Thoracic aorta (tissue), 2 donors: Measurements from ENCODE around the gene GPC6. TPM values are rescaled to one million over a fixed set of nuclear protein-coding genes. Genes with fewer than 3 reads are reported as not detected.

Experiments
- ATAC-seq: fragments of 150-250 bp; one replicate; pipeline ENCODE4 v1.8.0; 2017; ENCODE audit warnings: low read depth; ENCODE audit not compliant: insufficient number of reproducible peaks, low FRiP score
- DNase-seq: peaks from one replicate; pipeline ENCODE4 v3.0.0-alpha.2; 2020; ENCODE audit warnings: low spot score
- H3K27ac ChIP-seq, 2 donors: fragments of 200-600 bp; sonication (generic); 1 replicate in 1 of 2; 2 replicates in 1 of 2; pipeline ENCODE4 v1.5.1; 2016; ENCODE audit warnings: mild to moderate bottlenecking in 2 of 2, moderate library complexity in 2 of 2
- H3K27me3 ChIP-seq: fragments of 200-600 bp; sonication (generic); replicated peaks from 2 replicates; pipeline ENCODE4 v1.6.0; 2016; ENCODE audit warnings: mild to moderate bottlenecking; ENCODE audit not compliant: insufficient read depth
- H3K36me3 ChIP-seq: fragments of 200-600 bp; sonication (generic); one replicate; pipeline ENCODE4 v1.5.1; 2016
- H3K4me1 ChIP-seq, 2 donors: fragments of 200-600 bp; sonication (generic); 1 replicate in 1 of 2; 2 replicates in 1 of 2; pipeline versions ENCODE4 v1.5.1 to v1.6.0; 2016; ENCODE audit warnings: low read depth in 2 of 2, mild to moderate bottlenecking in 1 of 2; ENCODE audit not compliant: control insufficient read depth in 1 of 2
- H3K4me3 ChIP-seq: fragments of 200-600 bp; sonication (generic); 2 replicates; pipeline ENCODE4 v1.5.1; 2016; ENCODE audit warnings: mild to moderate bottlenecking
- H3K9me3 ChIP-seq: fragments of 200-600 bp; sonication (generic); 2 replicates; pipeline ENCODE4 v1.5.1; 2016
- total RNA-seq, 2 donors: library from RNA; depleted of rRNA; stranded (reverse); fragments of >200 nt; gene quantifications; one replicate each; pipeline versions ENCODE4 v1.1.0 to v1.2.3, GENCODE V29; 2016
- TF ChIP-seq, protein P1 (sequence below): fragments of 200-600 bp; sonication (generic); IDR thresholded peaks from one replicate; pipeline ENCODE4 v1.5.1; 2019; ENCODE audit warnings: antibody characterized with exemption

GPC6 gene
- total RNA-seq, 2 donors from 2014 or later, result 34.9 to 56.4 TPM

GRCh38 chr13:94305033-94305432 lies 1078.4 kb downstream of the GPC6 start:
- ATAC-seq (no peak), DNase-seq (no peak)
- H3K4me3 ChIP-seq, result no peak overlapping the region
- peaks cover 0 to 5% of the 10 kb centered on the region in 2 donors for H3K4me1 ChIP-seq
- no peak overlapping the region for H3K27ac ChIP-seq
- H3K9me3 ChIP-seq, result no peaks in the 10 kb centered on the region
- no peaks in the 10 kb centered on the region for H3K36me3 ChIP-seq
- no peaks in the 10 kb centered on the region for H3K27me3 ChIP-seq
- TF ChIP-seq, protein P1, sequence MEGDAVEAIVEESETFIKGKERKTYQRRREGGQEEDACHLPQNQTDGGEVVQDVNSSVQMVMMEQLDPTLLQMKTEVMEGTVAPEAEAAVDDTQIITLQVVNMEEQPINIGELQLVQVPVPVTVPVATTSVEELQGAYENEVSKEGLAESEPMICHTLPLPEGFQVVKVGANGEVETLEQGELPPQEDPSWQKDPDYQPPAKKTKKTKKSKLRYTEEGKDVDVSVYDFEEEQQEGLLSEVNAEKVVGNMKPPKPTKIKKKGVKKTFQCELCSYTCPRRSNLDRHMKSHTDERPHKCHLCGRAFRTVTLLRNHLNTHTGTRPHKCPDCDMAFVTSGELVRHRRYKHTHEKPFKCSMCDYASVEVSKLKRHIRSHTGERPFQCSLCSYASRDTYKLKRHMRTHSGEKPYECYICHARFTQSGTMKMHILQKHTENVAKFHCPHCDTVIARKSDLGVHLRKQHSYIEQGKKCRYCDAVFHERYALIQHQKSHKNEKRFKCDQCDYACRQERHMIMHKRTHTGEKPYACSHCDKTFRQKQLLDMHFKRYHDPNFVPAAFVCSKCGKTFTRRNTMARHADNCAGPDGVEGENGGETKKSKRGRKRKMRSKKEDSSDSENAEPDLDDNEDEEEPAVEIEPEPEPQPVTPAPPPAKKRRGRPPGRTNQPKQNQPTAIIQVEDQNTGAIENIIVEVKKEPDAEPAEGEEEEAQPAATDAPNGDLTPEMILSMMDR, result no peak

- no peak for ATAC-seq
- no peak overlapping the region for H3K27ac ChIP-seq
- no peaks in the 10 kb centered on the region for H3K9me3 ChIP-seq
Observed at GRCh38 chr13:94305463-94305862, 1078.9 kb downstream of the GPC6 start.

DNA sequence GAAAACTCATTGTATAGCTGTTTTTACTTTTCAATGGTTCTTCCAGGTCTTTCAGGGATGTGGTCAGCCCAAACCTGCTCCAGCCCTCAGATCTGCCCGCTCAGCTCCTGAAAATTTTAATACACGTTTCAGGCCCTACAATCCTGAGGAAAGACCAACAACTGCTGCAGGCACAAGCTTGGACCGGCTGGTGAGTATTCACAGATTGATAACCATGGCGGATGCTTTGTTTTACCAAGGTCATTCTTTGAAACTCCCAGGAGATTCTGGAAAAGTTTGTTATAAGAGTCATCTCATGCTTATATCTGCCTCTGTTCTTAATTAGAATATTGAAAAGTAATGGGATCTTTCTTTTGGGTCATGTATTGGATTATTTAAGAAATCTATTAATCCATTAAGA lies 1079.3 kb downstream of the GPC6 start:
- no peaks in the 10 kb centered on the region for H3K27me3 ChIP-seq
- H3K9me3 ChIP-seq, result no peaks in the 10 kb centered on the region
- DNase-seq, result no peak
- no peak overlapping the region for H3K4me3 ChIP-seq
- ATAC-seq, result no peak
- no peaks in the 10 kb centered on the region for H3K36me3 ChIP-seq
- TF ChIP-seq, protein P1, result no peak
- H3K4me1 ChIP-seq, result peaks cover 3 to 14% of the 10 kb centered on the region in 2 donors
- H3K27ac ChIP-seq, result no peak overlapping the region

More at GRCh38 chr13:94305463-94305862, 1078.9 kb downstream of the GPC6 start:
- Histone ChIP-seq H3K36me3 (no peaks in the 10 kb centered on the region), H3K4me3 (no peak overlapping the region), H3K27me3 (no peaks in the 10 kb centered on the region), H3K4me1 (peaks cover 1 to 9% of the 10 kb centered on the region in 2 donors)
- TF ChIP-seq, protein P1, result no peak
- DNase-seq, result no peak

- Histone ChIP-seq H3K36me3 (no peaks in the 10 kb centered on the region), H3K4me1 (peaks cover 3 to 15% of the 10 kb centered on the region in 2 donors), H3K27ac (no peak overlapping the region), H3K4me3 (no peak overlapping the region), H3K27me3 (no peaks in the 10 kb centered on the region), H3K9me3 (no peaks in the 10 kb centered on the region)
- DNase-seq, result no peak
- TF ChIP-seq, protein P1, result no peak
- ATAC-seq, result no peak
Observed at GRCh38 chr13:94308832-94309231, 1082.2 kb downstream of the GPC6 start.

DNA sequence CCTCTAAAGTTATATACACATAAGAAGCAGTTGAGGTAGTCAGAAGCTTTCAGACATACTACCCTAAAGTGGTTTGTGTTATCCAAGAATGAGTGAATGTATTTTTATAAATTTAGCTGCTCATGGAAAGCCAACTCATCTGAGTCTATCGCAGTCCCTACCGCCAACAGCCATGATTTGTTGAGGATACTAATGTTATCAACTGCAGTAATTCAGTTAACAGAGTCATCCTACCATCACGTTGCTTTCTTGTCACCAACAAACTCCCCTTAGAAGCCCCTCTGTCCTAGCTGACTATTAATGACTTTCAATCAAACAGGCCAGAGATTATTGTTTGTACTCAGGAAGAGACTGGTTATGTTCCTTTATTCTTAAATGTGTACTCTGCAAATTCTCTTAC lies 1083.0 kb downstream of the GPC6 start:
- Histone ChIP-seq H3K4me1 (peaks cover 3 to 15% of the 10 kb centered on the region in 2 donors), H3K4me3 (no peak overlapping the region), H3K9me3 (no peaks in the 10 kb centered on the region), H3K27ac (no peak overlapping the region), H3K27me3 (no peaks in the 10 kb centered on the region), H3K36me3 (no peaks in the 10 kb centered on the region)
- no peak for DNase-seq
- ATAC-seq, result no peak
- TF ChIP-seq, protein P1, result no peak
